NCI-H1694 (cell line): Measurements from ENCODE around the gene SURF1.

ENCODE experiments used
- DNase-seq: peaks from one replicate; lab custom pipeline; 2025; lab: John Stamatoyannopoulos, UW

The SURF1 gene

GRCh38 chr9:133361507-133362092 is 5.3 kb upstream of the SURF1 start:
- no peak for DNase-seq

- no peak for DNase-seq
Observed at GRCh38 chr9:133360400-133361393, 4.4 kb upstream of the SURF1 start.

- peak; percentile 36 for DNase-seq
Observed at GRCh38 chr9:133359399-133360175, 3.3 kb upstream of the SURF1 start.

GRCh38 chr9:133357656-133358055 is 1.4 kb upstream of the SURF1 start:
- no peak for DNase-seq

- no peak for DNase-seq
Observed at GRCh38 chr9:133355881-133356357, 368 bp downstream of the SURF1 start.

DNA sequence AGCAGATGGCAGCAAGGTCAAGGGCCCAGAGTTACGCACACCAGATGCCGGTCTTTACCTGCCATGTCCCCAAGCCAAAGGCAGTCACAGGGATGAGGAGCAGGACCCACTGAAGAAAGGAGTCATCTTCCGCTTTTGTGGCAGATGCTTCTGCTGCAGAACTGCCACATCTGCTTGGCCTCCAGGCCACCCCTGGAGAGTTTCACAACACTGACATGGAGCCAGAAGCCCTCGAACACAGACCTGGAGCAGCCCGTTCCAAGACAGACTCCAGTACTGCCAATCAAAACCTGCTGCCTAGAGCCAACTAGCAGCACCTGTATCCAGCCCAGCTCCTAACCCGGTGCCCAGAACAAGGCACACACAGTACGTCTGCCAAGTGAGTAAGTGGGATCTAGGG is 1.5 kb downstream of the SURF1 start:
- DNase-seq = no peak

- DNase-seq = no peak
Observed at GRCh38 chr9:133353548-133353947, 2.7 kb downstream of the SURF1 start.

GRCh38 chr9:133352635-133353340 is 3.5 kb downstream of the SURF1 start:
- no peak for DNase-seq

- no peak for DNase-seq
Observed at GRCh38 chr9:133351908-133352634, 4.2 kb downstream of the SURF1 start.

GRCh38 chr9:133351526-133351907 is 4.8 kb downstream of the SURF1 start:
- no peak for DNase-seq

DNA sequence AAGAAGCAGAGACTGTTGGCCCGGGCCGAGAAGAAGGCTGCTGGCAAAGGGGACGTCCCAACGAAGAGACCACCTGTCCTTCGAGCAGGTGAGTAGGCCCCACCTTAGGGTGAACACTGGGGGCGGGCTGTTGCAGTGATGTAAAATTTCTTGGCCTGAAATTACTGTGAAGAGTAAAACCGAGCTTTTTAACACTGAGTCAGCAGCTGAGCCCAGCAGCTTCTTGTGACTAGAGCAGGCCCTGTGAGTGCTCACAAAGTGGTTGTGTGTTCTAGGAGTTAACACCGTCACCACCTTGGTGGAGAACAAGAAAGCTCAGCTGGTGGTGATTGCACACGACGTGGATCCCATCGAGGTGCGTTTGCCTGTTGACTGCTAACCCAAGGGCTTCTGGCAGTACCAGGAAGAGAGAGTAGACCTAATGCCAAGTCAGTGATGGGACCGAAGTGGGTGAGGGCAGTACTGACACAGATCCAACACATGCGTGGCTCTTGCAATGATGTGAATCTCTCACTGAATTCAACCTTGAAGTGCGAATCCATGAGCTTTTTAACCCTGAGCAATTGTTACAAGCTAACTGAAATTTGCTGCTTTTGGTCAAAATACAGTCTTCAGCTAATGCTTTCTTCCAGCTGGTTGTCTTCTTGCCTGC is 6.2 kb downstream of the SURF1 start:
- no peak for DNase-seq

DNA sequence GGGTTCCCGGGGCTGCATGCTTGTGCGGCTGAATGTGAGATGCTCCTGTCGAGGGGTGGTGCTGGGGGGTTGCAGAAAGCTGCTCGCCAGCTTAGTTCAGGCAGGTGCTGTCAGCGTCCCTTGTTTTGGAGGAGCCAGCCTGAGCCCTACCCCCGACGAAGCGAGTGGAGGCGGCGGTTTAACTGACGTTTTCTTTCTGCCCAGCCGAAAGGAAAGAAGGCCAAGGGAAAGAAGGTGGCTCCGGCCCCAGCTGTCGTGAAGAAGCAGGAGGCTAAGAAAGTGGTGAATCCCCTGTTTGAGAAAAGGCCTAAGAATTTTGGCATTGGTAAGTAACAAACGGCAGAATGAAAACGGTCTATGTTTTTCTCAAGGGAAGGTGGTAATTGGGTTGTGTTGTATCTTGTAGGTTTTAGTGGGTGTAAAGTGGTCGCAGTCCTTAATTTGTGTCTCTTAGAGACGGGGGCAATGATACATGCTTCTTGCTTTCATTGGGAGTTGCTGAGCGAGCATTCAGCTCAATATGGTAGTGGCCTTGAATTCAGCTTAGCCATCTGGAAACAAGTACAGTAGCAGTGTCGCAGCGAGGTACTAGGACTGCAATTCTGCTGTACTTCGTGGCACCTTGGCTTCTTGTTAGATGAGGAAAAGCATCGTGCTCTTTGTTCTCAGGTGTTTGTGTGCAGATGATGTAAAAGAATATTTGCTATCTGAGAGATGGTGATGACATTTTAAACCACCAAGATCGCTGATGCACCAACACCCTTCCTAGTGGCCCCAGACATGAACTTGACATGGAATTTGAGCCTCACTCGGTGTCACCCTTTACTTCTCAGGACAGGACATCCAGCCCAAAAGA is 7.3 kb downstream of the SURF1 start:
- DNase-seq = no peak

DNA sequence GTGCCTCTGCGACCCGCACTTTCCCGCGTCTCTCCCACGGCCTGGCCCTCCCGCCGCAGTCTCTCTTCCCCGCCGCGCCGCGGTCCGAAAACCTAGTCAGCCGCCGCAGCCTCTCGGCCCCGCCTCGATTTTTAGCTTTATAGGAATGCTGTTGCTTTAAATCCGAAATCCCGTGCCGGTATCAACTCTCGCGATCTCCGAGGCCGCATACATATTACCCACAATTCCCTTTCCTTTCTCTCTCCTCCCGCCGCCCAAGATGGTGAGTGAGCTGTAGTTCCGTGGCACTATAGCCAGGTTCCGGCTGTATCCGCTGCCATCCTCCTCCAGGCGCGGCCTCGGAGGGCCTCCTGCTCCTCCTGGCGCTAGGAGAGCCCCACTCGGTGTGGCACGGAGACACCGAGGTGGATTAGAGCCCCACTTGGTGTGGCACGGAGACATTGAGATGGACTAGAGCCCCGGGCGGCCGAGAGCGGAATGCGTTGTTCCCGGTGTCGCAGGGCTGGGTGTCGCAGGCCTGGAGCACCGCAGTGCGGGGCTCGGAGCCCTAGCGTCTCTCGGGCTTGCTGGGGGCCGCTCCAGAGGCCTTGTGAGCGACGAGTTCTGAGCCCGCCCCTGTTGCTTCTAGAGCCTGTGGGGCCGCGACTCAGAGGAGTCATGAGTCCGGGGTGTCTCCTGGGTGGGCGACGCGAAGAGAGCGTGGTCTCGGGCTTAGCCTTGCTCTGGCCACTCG is 8.1 kb downstream of the SURF1 start, which contains the start of the genes MED22 and RPL7A:
Gene MED22, minus strand, starts transcription at position 147 of the 733 bp plus-strand sequence. CDS start 1,469 bp downstream, outside the sequence.
Gene RPL7A, plus strand, starts transcription at position 234 of the 733 bp plus-strand sequence. Its CDS starts 26 bp downstream, at position 260.
- peak; percentile 92 for DNase-seq

- DNase-seq = no peak
Observed at GRCh38 chr9:133347515-133347984, 8.7 kb downstream of the SURF1 start.

DNA sequence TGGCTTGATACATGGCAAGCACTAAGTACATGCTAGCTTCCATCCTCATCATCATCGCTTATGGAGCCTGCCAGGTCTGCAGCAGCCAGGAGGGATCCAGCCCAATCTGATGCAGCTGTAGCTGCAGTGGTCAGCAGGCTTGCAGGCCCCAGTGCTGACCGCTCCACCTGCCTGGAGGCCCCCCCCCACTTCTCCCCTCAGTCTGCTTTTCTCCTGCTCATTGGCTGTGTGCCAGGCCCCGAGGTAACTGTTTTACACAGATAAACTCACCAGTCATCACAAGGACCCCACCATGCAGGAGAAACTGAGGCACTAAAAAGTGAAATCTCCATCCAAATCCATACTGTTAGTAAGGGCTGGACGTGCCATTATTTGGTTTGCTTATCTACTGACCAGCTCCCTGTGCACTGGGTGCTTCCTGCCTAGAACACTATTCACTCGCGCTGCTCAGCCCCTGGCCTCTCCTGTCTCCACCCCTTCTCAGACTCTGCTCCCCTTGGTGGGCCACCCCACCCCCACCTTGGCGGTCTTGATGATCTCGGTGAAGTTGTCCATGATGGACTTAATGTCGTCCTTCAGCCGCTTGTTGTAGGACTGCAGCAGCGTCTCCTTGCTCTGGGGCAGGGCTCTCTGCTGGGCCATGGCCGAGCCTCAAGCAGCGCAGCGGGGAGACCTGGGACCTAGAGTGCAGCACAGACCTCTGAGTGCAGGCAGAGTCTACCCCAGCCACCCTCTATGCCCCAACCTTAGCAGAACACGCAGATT is 10.1 kb downstream of the SURF1 start:
- DNase-seq = no peak

DNA sequence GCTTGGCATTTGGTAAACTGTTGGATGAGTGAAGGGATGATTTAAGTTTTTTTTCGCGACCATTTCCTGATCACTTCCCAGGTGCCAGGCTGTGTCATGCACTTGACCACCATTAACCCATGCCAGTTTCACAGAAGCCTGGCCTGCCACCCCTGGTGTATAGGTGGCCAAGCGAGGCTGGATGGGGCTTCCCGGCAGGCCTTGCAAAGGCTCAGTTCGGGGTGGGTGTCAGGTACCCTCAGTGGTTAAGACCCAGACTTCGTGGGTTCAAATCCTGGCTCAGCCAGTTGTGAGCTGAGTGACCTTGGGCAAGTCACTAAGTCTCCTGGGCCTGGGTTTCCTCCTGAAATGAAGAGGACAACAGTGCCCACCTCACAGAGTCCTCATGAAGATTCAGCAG is 10.7 kb downstream of the SURF1 start:
- DNase-seq = no peak

DNA sequence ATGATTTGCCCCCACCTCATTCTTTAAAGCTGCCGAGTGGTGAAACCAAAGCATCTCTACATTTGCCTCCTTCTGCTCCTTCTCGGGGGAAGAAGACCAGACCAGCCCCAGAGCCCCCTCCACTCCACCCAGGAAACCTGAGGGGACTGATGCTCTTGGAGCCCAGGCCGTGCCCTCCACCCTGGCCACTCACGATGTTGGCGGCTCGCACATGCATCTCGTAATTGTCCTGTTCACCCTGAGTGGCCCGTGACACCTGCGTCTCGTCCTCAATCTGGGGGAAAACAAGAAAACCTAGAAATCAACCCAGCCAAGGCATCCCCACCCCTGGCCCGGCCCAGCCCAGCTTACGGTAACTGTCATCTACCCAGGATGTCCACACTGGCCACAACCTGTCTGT is 11.3 kb downstream of the SURF1 start:
- no peak for DNase-seq

- no peak for DNase-seq
Observed at GRCh38 chr9:133344071-133344470, 12.2 kb downstream of the SURF1 start.
